Measurements from ENCODE around the gene TMEM221. TPM values are rescaled to one million over a fixed set of nuclear protein-coding genes. Genes with fewer than 3 reads are reported as not detected.

TMEM221 gene
- total RNA-seq, 1 donor from 2014 or later: 4.5 TPM

- H3K4me3 Mint-ChIP-seq (ENCODE audit: low read depth): no peak overlapping the region
- peak; percentile 85 for TF ChIP-seq CTCF (IDR thresholded peaks at IDR 0.05; ENCODE audit: unreplicated experiment)
- H3K27me3 Mint-ChIP-seq: peaks cover 11% of the 10 kb centered on the region
- no peak overlapping the region for H3K27ac Mint-ChIP-seq
- H3K36me3 Mint-ChIP-seq (ENCODE audit: insufficient read depth): peaks cover 3% of the 10 kb centered on the region
- peak; percentile 50 for DNase-seq (ENCODE audit: low spot score, unreplicated experiment)
- peaks cover 3% of the 10 kb centered on the region for H3K4me1 Mint-ChIP-seq (ENCODE audit: low read depth)
- peaks cover 4% of the 10 kb centered on the region for H3K9me3 Mint-ChIP-seq (ENCODE audit: low read depth)
Measured at GRCh38 chr19:17385878-17386611, 62.4 kb downstream of the TMEM221 start.

Other genes starting within 250 kb of the TMEM221 start
- 23.6 and 27.2 TPM in 2 replicates for gene USE1, start 233.3 kb downstream of the TMEM221 start, total RNA-seq
- gene OCEL1, start 222.4 kb downstream of the TMEM221 start, total RNA-seq: 20.1 and 21.8 TPM in 2 replicates
- gene NR2F6, start 202.7 kb downstream of the TMEM221 start, total RNA-seq: 134 and 150 TPM in 2 replicates
- gene USHBP1, start 183.9 kb downstream of the TMEM221 start, total RNA-seq: 0.38 and 0.51 TPM in 2 replicates
- 93.4 and 113 TPM in 2 replicates for gene BABAM1, start 181.2 kb downstream of the TMEM221 start, total RNA-seq
- 6.4 and 8.1 TPM in 2 replicates for gene ANKLE1, start 166.8 kb downstream of the TMEM221 start, total RNA-seq
- gene ABHD8, start 145.2 kb downstream of the TMEM221 start, total RNA-seq: 16.2 and 16.9 TPM in 2 replicates
- 54.0 and 54.4 TPM in 2 replicates for gene MRPL34, start 142.8 kb downstream of the TMEM221 start, total RNA-seq
- gene DDA1, start 139.1 kb downstream of the TMEM221 start, total RNA-seq: 38.6 and 41.4 TPM in 2 replicates
- 45.2 and 45.3 TPM in 2 replicates for gene ANO8, start 113.8 kb downstream of the TMEM221 start, total RNA-seq
- gene GTPBP3, start 111.1 kb downstream of the TMEM221 start, total RNA-seq: 44.5 and 46.9 TPM in 2 replicates
- gene PLVAP, start 71.3 kb downstream of the TMEM221 start, total RNA-seq: 0.12 and 0.42 TPM in 2 replicates
- not detected in 2 replicates for gene CCDC194, start 54.5 kb downstream of the TMEM221 start, total RNA-seq
- gene BST2, start 43.0 kb downstream of the TMEM221 start, total RNA-seq: 0.60 and 0.67 TPM in 2 replicates
- 50.7 and 56.6 TPM in 2 replicates for gene MVB12A, start 28.6 kb downstream of the TMEM221 start, total RNA-seq
- gene NXNL1, start 12.3 kb upstream of the TMEM221 start, total RNA-seq: not detected in 2 replicates
- 16.7 and 19.8 TPM in 2 replicates for gene SLC27A1, start 21.9 kb upstream of the TMEM221 start, total RNA-seq
- 102 and 107 TPM in 2 replicates for gene PGLS, start 63.0 kb upstream of the TMEM221 start, total RNA-seq
- gene COLGALT1, start 107.0 kb upstream of the TMEM221 start, total RNA-seq: 53.6 and 54.3 TPM in 2 replicates
- 3.9 and 4.0 TPM in 2 replicates for gene UNC13A, start 239.7 kb upstream of the TMEM221 start, total RNA-seq

All from progenitor cell of endocrine pancreas (in vitro differentiated cells).